ENCODE results near the gene RBPJL. TPM values are rescaled to one million over a fixed set of nuclear protein-coding genes. Genes with fewer than 3 reads are reported as not detected.

RBPJL gene
- polyA plus RNA-seq, 2 of the 4 experiments (the other 2 are of a cell fraction): not detected

DNA sequence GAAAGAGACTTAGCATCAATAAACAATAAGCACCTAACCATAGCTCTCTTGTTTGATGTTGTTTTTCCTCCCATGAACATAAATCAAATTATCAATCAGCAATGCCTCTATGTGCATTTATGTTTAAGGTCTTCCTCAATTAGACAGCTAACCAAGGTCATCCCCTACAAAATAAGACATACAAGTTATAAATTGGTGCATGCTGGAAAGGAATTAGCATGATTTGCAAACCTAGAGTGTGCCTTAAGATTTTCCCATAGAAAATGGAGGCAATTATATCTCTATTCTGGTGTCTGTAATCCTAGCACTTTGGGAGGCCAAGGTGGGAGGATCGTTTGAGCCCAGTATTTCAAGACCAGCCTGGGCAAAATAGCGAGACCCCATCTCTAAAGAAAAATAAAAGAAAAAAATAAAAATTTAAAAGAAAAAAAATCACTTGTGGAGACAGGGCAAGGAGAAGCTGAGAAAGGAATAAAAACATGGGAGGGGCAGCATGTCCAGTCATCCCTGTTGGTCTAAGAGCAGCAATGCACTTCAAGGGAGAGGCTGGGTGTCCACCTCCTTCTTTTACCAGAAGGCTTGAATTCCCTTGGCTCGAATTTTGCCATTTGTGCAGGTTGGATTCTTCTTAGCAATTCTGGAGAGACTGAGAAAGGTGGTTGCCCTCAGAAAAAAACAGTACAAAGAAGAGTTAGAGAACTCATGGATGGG is 42.9 kb upstream of the RBPJL start:
- no peak overlapping the region for H3K27ac ChIP-seq
- no peak overlapping the region for H3K4me2 ChIP-seq
- H3K9me3 ChIP-seq: no peaks in the 10 kb centered on the region
- DNase-seq (ENCODE audit: low read depth in 1 of 2, low spot score in 1 of 2) (no peak), FAIRE-seq (no peak), ATAC-seq (no peak)
- TF ChIP-seq USF2 (IDR thresholded peaks at IDR 0.05) (no peak), RFX5 (IDR thresholded peaks at IDR 0.05) (no peak), KDM5A (IDR thresholded peaks at IDR 0.05) (no peak), MAFK (IDR thresholded peaks at IDR 0.05; ENCODE audit: partially characterized antibody) (no peak)
- H3K4me3 ChIP-seq: no peak overlapping the region
- H3K4me1 ChIP-seq: no peaks in the 10 kb centered on the region
- WGBS (ENCODE audit: missing lambda C conversion rate): 13% methylated on average over 3 of the region's 3 CpGs
- ChIA-PET CTCF (no interaction called here), POLR2A (no interaction called here)

DNA sequence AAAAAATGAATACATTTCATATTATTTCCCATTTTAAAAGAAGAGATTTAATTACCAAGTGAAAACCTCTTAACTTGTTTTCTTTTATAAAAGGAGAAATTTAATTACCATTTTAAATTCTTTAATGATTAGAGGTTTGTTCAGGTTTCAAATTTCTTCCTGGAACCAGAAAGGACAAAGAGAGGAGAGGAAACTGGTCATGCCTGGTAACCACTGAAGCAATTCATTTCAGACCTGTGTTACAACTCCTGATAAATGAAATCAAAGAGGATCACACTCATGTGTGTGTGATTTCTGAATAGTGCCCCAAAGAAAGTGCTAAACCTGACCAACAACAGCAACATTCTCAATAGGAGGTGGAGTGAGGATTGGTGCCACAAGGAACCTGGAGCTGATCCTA is 39.7 kb upstream of the RBPJL start:
- POLR2A ChIA-PET: no interaction called here
- FAIRE-seq (no peak), DNase-seq (ENCODE audit: low read depth in 1 of 2, low spot score in 1 of 2) (no peak), ATAC-seq (no peak)
- H3K4me2 ChIP-seq: no peak overlapping the region
- H3K9me3 ChIP-seq: no peaks in the 10 kb centered on the region
- TF ChIP-seq CHD4 (IDR thresholded peaks at IDR 0.05; ENCODE audit: borderline replicate concordance) (no peak), MAZ (IDR thresholded peaks at IDR 0.05; ENCODE audit: borderline replicate concordance, low read depth, low read length) (no peak)
- H3K4me3 ChIP-seq: no peak overlapping the region
- no peaks in the 10 kb centered on the region for H3K4me1 ChIP-seq
- CTCF ChIA-PET: interaction anchor here (0.7 kb wide), 1 partner anchor 25 kb away, joined by 3 read pairs; no protein-coding TSS in a partner anchor
- H3K27ac ChIP-seq: no peak overlapping the region

DNA sequence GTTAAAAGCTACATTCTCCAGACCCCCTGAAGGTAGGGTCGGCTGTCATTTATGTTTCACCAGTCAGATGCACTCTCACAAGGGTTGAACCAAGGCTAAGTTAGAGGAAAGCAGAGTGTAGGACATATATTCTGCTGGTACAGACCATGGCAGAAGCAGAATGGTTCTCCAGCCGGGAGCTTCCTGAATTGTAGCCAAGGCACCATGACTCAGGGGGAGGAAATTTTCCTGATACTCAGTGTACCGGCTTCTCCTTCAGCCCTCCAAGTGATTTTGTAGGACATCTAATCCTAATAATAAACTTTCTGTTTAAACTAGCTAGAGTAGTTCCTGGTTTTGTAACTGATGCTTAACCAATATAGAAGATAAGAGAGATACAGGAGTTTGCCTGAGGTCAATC is 38.1 kb upstream of the RBPJL start:
- Histone ChIP-seq H3K4me3 (no peak overlapping the region), H3K4me2 (no peak overlapping the region), H3K4me1 (no peaks in the 10 kb centered on the region), H3K9me3 (no peaks in the 10 kb centered on the region), H3K27ac (no peak overlapping the region)
- TF ChIP-seq NR3C1 (IDR thresholded peaks at IDR 0.05) (no peak), CEBPB (IDR thresholded peaks at IDR 0.05) (no peak), CBX8 (IDR thresholded peaks at IDR 0.05) (no peak), NPAS2 (CRISPR knock-in tag; IDR thresholded peaks at IDR 0.05; ENCODE audit: borderline replicate concordance) (no peak), ZC3H11A (IDR thresholded peaks at IDR 0.05) (no peak), SMC3 (IDR thresholded peaks at IDR 0.05) (no peak), HOXB5 (CRISPR knock-in tag; IDR thresholded peaks at IDR 0.05) (no peak), FOXS1 (CRISPR knock-in tag; IDR thresholded peaks at IDR 0.05) (no peak), PBX3 (IDR thresholded peaks at IDR 0.05) (no peak), RFX5 (IDR thresholded peaks at IDR 0.05) (no peak), HDAC2 (IDR thresholded peaks at IDR 0.05) (no peak), ESRRA (IDR thresholded peaks at IDR 0.05; ENCODE audit: borderline replicate concordance, low read length) (no peak), SREBF2 (IDR thresholded peaks at IDR 0.05) (no peak)
- TF ChIP-seq, protein P1, sequence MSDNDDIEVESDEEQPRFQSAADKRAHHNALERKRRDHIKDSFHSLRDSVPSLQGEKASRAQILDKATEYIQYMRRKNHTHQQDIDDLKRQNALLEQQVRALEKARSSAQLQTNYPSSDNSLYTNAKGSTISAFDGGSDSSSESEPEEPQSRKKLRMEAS (IDR thresholded peaks at IDR 0.05): no peak
- TF ChIP-seq, protein P2, sequence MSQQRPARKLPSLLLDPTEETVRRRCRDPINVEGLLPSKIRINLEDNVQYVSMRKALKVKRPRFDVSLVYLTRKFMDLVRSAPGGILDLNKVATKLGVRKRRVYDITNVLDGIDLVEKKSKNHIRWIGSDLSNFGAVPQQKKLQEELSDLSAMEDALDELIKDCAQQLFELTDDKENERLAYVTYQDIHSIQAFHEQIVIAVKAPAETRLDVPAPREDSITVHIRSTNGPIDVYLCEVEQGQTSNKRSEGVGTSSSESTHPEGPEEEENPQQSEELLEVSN (IDR thresholded peaks at IDR 0.05; ENCODE audit: borderline replicate concordance, low read depth): no peak
- DNase-seq (ENCODE audit: low read depth in 1 of 2, low spot score in 1 of 2): no peak
- no peak for FAIRE-seq
- 27% methylated on average over 3 of the region's 3 CpGs for WGBS (ENCODE audit: missing lambda C conversion rate)
- ATAC-seq: no peak
- ChIA-PET POLR2A (no interaction called here), CTCF (interaction anchor here (1.1 to 1.9 kb wide), 3 partner anchors 23 to 224 kb away, joined by 3 to 9 read pairs (median 7); no protein-coding TSS in a partner anchor)
